Glomerular visceral epithelial cell (primary cell): ENCODE measurements around the gene ROCK2.
"Not testable (repeated sequence)": the region's sequence is repeated elsewhere in the genome, so short reads cannot be mapped to it uniquely, and the experiment has no call there.

Experiments used
- DNase-seq: peaks from one replicate; pipeline ENCODE4 v3.0.0-alpha.2; 2016; ENCODE audit errors: extremely low spot score

ROCK2 gene

GRCh38 chr2:11179899-11180298 is 164.5 kb downstream of the ROCK2 start:
- no peak for DNase-seq

GRCh38 chr2:11179196-11179595 is 165.2 kb downstream of the ROCK2 start:
- DNase-seq: no peak

- no peak for DNase-seq
Measured at GRCh38 chr2:11177871-11178690, 166.4 kb downstream of the ROCK2 start.

- peak; percentile 44 for DNase-seq
Measured at GRCh38 chr2:11175293-11175795, 169.1 kb downstream of the ROCK2 start.

- no peak for DNase-seq
Measured at GRCh38 chr2:11174222-11174621, 170.2 kb downstream of the ROCK2 start.

GRCh38 chr2:11169333-11169732 is 175.1 kb downstream of the ROCK2 start:
- no peak for DNase-seq

GRCh38 chr2:11168488-11168887 is 175.9 kb downstream of the ROCK2 start:
- DNase-seq: no peak

GRCh38 chr2:11166476-11166875 is 178.0 kb downstream of the ROCK2 start:
- DNase-seq: no peak

GRCh38 chr2:11165046-11165445 is 179.4 kb downstream of the ROCK2 start:
- DNase-seq: not testable (repeated sequence)

GRCh38 chr2:11163439-11164317 is 180.8 kb downstream of the ROCK2 start:
- DNase-seq: no peak

GRCh38 chr2:11161747-11162146 is 182.7 kb downstream of the ROCK2 start:
- no peak for DNase-seq

GRCh38 chr2:11160731-11161455 is 183.5 kb downstream of the ROCK2 start:
- DNase-seq: no peak

- DNase-seq: no peak
Measured at GRCh38 chr2:11160256-11160655, 184.2 kb downstream of the ROCK2 start.

- no peak for DNase-seq
Measured at GRCh38 chr2:11159574-11160170, 184.8 kb downstream of the ROCK2 start.

GRCh38 chr2:11158916-11159573 is 185.4 kb downstream of the ROCK2 start:
- no peak for DNase-seq

- DNase-seq: no peak
Measured at GRCh38 chr2:11157731-11158130, 186.7 kb downstream of the ROCK2 start.

GRCh38 chr2:11157296-11157695 is 187.1 kb downstream of the ROCK2 start:
- no peak for DNase-seq

- DNase-seq: no peak
Measured at GRCh38 chr2:11156396-11157075, 187.9 kb downstream of the ROCK2 start.

- no peak for DNase-seq
Measured at GRCh38 chr2:11155381-11156035, 188.9 kb downstream of the ROCK2 start, which contains the start of gene SLC66A3. Gene SLC66A3 (plus strand): TSS chr2:11155467. CDS start chr2:11155547, 80 bp downstream.

GRCh38 chr2:11154923-11155380 is 189.5 kb downstream of the ROCK2 start:
- DNase-seq: peak; percentile 97
